AG09309 (cell line): ENCODE data around the gene KRTAP2-3.
"Not testable (repeated sequence)": the region's sequence is repeated elsewhere in the genome, so short reads cannot be mapped to it uniquely, and the experiment has no call there.

Experiments
- DNase-seq: peaks from one replicate; pipeline ENCODE4 v3.0.0-alpha.2; 2010; ENCODE audit warnings: low read depth
- H3K4me3 ChIP-seq: 2 replicates; pipeline ENCODE4 v1.5.1; 2011; ENCODE audit warnings: mild to moderate bottlenecking, low read depth, low read length, moderate library complexity; ENCODE audit not compliant: control insufficient read depth
- CTCF ChIP-seq: IDR thresholded peaks from 2 replicates; pipeline ENCODE4 v1.5.1; 2011; ENCODE audit warnings: mild to moderate bottlenecking, low read depth, low read length, inconsistent platforms; ENCODE audit not compliant: insufficient read depth, control insufficient read depth; ENCODE audit errors: missing control alignments

The KRTAP2-3 gene

GRCh38 chr17:41064301-41064700 lies 4.4 kb upstream of the KRTAP2-3 start:
- H3K4me3 ChIP-seq = no peak overlapping the region
- no peak for TF ChIP-seq CTCF
- DNase-seq = no peak

- DNase-seq = no peak
- H3K4me3 ChIP-seq = no peak overlapping the region
- TF ChIP-seq CTCF = no peak
Measured at GRCh38 chr17:41063449-41063848, 3.5 kb upstream of the KRTAP2-3 start.

GRCh38 chr17:41061964-41062363 lies 2.0 kb upstream of the KRTAP2-3 start:
- no peak overlapping the region for H3K4me3 ChIP-seq
- TF ChIP-seq CTCF = no peak
- DNase-seq = peak; percentile 99

GRCh38 chr17:41059276-41060051 lies 450 bp downstream of the KRTAP2-3 start:
- DNase-seq = peak; percentile 90
- H3K4me3 ChIP-seq = not testable (repeated sequence)

- no peak overlapping the region for H3K4me3 ChIP-seq
- TF ChIP-seq CTCF = no peak
- DNase-seq = no peak
Measured at GRCh38 chr17:41058741-41059140, 1.2 kb downstream of the KRTAP2-3 start.

- TF ChIP-seq CTCF = no peak
- no peak overlapping the region for H3K4me3 ChIP-seq
- no peak for DNase-seq
Measured at GRCh38 chr17:41057547-41057946, 2.4 kb downstream of the KRTAP2-3 start.

GRCh38 chr17:41055130-41055529 lies 4.8 kb downstream of the KRTAP2-3 start, which contains the start of gene KRTAP2-2:
Gene KRTAP2-2, minus strand, starts transcription at chr17:41055230. Its CDS starts 19 bp downstream, at chr17:41055211.
- H3K4me3 ChIP-seq, DNase-seq: not testable (repeated sequence)

GRCh38 chr17:41054556-41054955 lies 5.4 kb downstream of the KRTAP2-3 start:
- not testable (repeated sequence) for H3K4me3 ChIP-seq, DNase-seq
